ENCODE data around the gene PSMD8.
"Not testable (repeated sequence)": the region's sequence is repeated elsewhere in the genome, so short reads cannot be mapped to it uniquely, and the experiment has no call there.

Gene PSMD8

GRCh38 chr19:38374332-38375097, at the start of gene PSMD8:
Gene PSMD8 (plus strand): TSS chr19:38374571. CDS start chr19:38374602, 31 bp downstream.
- DNase-seq (ENCODE audit: low read depth, low spot score), result peak; percentile 97

DNA sequence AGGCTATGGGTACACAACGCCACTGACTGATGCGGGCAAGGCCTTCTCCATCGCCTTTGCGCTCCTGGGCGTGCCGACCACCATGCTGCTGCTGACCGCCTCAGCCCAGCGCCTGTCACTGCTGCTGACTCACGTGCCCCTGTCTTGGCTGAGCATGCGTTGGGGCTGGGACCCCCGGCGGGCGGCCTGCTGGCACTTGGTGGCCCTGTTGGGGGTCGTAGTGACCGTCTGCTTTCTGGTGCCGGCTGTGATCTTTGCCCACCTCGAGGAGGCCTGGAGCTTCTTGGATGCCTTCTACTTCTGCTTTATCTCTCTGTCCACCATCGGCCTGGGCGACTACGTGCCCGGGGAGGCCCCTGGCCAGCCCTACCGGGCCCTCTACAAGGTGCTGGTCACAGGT, 47.8 kb upstream of the PSMD8 start:
- no peak for DNase-seq (ENCODE audit: low read depth, low spot score)

DNA sequence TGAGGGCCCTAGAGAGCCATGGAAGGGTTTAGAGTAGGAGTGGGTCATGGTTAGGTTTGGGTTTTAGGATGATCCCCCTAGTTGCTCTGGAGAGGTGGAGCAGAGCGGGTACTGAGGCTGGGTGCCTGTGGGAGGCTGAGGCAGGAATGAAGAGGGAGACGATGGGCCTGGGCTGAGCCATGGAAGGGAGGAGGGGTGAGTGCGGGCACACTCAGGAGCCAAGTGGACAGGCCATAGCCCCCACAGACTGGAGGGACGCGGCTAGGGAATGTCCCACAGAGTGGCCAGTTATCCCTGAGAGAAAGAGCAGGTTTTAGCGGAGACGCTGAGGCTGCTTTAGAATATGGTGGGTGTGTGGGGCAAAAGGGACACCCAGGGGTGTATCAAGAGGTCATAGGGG, 44.7 kb upstream of the PSMD8 start:
- DNase-seq (ENCODE audit: low read depth, low spot score), result no peak

DNA sequence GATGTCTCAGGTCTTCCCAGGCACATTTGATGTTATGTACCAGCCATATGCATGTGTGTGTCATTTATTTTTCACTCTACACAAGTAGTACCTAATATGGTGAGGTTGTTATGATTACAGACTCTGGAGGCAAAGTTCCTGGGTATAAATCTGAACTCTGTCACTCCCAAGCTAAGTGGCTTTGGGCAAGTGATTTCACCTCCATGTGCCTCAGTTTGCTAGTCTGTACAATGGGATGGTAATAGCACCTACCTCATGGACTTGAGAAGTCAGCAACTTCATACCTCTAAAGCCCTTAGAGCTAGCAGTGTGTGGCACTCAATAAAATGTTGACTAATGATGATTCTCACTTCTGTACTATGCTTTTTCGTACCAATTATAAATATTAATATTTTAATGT, 42.6 kb upstream of the PSMD8 start:
- no peak for DNase-seq (ENCODE audit: low read depth, low spot score)

DNA sequence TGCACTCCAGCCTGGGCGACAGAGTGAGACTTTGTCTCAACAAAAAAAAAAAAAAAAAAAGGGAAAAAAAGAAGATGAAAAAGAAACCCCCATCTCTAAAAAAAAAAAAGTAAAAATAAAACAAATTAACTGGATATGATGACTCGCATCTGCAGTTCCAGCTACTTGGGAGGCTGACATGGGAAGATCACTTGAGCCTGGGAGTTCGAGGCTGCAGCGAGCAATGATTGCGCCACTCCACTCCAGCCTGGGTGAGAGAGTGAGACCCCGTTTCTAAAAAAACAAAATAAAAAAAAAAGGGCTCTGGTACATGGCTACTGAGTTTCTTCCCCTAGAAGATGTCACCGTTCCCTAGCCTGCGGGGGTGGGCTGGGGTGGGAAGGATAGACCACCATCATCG, 41.1 kb upstream of the PSMD8 start:
- no peak for DNase-seq (ENCODE audit: low read depth, low spot score)

- DNase-seq (ENCODE audit: low read depth, low spot score), result peak; percentile 87
Observed at GRCh38 chr19:38335949-38336637, 38.3 kb upstream of the PSMD8 start.

DNA sequence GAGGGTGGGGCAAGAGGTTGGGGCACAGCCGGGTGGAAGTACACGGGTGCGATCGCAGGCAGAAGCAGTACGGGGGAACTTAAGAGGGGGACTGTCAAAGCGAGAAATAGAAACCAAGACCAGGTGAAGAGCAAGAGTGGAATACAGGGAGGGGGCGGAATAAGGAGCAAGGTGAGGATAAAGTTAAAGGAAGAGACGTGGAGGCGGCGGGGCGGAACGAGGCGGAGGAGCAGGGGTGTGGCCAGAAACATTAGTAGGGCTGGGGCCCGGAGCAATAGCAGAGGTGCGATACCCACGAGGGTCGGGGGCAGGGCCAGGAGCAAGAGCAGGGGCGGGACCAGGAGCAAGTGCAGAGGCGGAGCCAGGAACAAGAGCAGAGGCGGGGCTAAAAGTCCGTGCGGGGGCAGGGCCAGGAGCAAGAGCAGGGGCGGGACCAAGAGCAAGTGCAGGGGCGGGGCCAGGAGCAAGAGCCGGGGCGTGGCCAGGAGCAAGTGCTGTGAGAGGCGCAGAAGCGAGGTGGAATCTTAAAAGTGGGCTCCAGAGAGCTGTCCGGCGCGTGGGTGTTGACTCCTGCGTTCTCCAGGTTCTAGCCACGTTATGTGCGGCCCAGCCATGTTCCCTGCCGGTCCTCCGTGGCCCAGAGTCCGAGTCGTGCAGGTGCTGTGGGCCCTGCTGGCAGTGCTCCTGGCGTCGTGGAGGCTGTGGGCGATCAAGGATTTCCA, 37.6 kb upstream of the PSMD8 start:
- peak; percentile 87 for DNase-seq (ENCODE audit: low read depth, low spot score)

GRCh38 chr19:38337360-38337653, 37.1 kb upstream of the PSMD8 start:
- DNase-seq (ENCODE audit: low read depth, low spot score), result no peak

GRCh38 chr19:38339011-38339410, 35.4 kb upstream of the PSMD8 start:
- not testable (repeated sequence) for DNase-seq (ENCODE audit: low read depth, low spot score)

- no peak for DNase-seq (ENCODE audit: low read depth, low spot score)
Observed at GRCh38 chr19:38340927-38341326, 33.4 kb upstream of the PSMD8 start.

DNA sequence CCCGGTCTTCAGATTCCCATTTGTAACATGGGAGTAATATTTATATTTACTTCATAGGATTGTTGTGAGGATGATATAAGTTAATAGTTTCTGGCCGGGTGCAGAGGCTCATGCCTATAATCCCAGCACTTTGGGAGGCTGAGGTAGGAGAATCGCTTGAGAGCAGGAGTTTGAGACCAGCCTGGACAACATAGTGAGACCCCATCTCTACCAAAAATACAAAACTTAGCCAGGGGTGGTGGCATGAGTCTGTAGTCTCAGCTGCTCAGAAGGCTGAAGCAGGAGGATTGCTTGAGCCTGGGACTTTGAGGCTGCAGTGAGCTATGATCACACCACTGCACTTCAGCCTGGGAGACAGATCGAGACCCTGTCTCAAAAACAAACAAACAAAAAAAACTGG, 27.5 kb upstream of the PSMD8 start:
- no peak for DNase-seq (ENCODE audit: low read depth, low spot score)

DNA sequence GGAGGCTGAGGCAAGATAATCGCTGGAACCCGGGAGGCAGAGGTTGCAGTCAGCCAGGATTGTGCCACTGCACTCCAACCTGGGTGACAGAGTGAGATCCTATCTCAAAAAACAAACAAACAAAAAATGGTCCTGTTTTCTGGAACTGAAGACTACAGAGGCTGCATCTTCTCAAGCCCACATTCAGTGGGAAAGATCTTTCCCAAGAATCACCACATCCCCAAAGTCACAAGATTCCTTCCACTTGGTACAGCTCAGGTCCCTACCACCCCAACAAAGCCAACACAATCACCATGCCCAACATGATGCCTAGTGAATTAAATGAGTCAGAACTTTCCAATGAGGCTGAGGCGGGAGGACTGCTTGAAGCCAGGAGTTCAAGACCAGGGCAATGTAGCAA, 23.5 kb upstream of the PSMD8 start:
- no peak for DNase-seq (ENCODE audit: low read depth, low spot score)

- DNase-seq (ENCODE audit: low read depth, low spot score), result no peak
Observed at GRCh38 chr19:38351865-38352395, 22.4 kb upstream of the PSMD8 start.

DNA sequence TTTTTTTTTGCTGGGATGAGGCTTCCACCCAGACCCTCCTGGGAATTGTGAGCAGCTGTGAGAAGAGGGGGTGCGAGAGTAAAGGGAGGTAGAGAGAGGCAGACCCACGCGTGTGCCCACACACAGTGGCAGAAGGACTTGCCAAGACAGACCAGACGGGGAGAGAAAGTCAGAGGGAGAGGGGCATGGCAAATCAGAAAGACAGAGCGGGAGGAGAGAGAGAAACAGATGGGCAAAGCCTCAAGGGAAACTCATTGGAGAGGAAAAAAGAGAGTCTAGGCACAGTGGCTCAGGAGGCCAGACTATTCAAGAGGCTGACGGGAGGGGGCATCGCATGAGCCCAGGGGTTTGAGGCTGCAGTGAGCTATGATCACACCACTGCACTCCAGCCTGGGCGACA, 21.8 kb upstream of the PSMD8 start:
- no peak for DNase-seq (ENCODE audit: low read depth, low spot score)

DNA sequence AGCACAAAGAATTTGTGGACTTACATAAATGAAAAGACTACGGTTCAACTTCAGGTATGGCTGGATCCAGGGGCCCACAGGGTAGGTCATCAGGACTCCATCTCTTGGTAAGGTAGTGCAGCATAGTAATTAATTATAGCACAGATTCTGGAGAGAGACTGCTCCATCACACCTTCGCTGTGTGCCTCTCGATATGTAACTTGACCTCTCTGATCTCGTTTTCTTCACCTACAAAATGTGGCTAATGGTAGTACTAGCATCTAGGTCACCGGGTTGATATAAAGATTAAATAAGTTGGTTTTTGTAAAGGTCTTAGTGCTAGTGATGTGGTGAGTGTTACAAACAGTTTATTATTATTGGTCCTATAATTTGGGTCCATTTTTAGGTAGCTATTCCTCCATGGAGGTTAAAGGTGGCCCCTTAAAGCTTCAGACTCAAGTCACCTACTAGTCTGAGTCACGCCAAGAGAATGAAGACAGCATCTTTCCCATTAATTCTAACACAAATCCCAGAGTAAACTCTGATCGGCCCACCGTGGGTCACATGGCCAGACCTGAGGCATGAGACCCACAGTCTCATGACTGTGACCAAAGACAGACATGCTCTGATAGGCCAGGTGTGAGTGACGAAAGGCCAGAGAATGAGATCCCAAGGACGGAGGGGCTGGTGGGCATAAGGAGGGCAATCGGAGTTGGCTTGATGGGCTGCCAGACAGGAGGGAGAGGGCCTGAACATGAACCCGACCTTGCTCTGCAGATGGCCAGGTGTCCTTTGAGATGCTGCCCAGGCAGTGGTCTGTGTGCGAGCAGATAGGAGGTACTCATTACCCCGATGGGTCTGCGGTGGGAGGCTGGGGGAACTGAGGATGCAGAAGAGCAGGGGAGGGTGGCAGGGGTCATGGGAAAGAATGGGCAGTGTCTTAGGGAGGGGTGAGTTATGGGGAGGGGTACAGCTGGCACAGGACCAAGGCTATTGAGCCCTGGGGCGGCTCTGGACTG, 18.3 kb upstream of the PSMD8 start:
- DNase-seq (ENCODE audit: low read depth, low spot score), result no peak

GRCh38 chr19:38358071-38358470, 16.3 kb upstream of the PSMD8 start:
- DNase-seq (ENCODE audit: low read depth, low spot score), result no peak

DNA sequence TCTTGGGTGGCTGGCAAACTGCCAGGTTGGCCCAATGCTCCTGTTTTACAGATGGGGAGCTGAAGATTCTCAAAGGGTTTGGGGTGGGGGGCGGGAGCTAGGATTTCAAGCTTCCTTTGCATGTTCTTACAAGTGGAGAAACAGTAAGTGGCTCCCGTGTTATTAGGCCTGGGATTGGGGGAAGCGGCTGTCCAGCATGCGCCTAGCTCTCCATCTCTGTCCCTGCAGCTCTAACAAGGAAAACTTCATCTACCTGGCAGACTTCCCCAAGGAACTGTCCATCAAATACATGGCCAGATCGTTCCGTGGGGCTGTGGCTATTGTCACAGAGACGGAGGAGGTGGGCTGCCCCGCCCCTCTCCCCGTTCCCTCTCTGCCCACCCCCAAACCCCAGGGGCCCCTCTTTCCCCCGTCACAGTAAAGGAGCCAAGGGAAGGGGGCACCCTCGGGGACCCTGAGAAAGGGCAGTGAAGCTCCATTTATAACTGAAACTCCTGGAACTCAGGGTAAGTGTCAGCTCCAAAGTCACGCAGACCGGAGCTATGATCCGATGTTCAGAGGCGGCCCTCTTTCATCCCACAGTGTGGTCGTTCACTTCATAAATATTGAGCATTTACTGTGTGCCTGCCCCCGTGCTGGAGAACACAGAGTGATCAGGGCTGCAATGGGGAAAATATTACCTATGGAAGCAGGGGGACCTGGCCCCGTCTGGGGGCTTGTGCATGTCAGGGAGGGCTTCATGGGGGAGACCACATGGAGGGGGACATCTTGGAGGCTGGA, 14.9 kb upstream of the PSMD8 start:
- no peak for DNase-seq (ENCODE audit: low read depth, low spot score)

DNA sequence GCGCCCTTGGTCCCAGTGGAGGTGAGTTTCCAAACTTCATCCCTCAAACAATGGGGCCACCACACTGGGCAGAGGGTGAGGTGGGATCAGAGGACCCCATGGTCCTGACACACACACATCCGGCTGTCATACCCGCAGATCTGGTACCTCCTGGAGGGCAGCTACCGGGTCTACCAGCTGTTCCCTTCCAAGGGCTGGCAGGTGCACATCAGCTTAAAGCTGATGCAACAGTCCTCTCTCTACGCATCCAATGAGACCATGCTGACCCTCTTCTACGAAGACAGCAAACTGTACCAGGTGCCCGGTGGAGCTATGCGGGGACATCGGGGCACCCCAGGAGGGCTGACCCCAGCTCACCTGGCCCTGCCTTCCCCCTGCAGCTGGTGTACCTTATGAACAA, 14.0 kb upstream of the PSMD8 start:
- DNase-seq (ENCODE audit: low read depth, low spot score), result no peak

DNA sequence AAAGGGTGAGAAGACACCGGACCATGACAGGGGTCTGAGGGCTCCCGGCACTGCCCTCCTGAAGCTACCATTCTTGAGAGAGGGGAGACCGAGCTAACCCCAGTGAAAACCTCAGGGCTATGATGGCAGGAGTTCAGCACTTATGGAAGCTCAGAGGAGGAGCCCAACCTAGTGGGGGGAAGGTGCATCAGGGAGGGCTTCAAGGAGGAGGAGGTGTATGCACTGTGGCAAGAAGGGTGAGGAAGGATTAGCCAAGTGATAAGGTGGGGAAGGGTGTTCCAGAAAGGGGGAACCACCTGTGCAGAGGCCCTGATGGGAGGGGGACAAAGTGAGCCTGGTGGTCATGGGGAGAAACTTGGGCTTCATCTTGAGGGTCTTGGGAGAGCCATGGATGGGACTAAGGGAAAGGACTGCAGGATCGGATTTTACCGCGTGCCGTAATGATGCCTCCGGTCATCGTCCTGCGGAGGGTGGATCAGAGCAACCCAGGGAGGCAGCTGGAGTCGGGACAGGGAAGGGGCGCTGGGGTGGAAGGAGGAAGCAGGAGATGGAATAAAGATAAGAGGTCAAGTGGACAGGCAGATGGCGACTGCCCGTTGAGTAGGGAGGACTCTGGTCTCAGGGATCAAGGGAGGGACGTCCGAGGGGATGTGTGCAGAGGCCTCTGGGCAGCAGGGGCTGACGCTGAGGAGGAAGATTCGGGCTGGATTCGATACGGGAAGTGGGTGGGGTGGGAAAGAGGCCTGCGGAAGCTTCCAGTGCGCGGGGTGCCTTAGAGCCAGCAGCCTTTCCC, 13.3 kb upstream of the PSMD8 start:
- DNase-seq (ENCODE audit: low read depth, low spot score), result no peak

GRCh38 chr19:38361633-38362075, 12.7 kb upstream of the PSMD8 start:
- DNase-seq (ENCODE audit: low read depth, low spot score), result peak; percentile 29
